NCI-H1092 treated with DMSO at 0.1 percent for 48 hours (cell line): ENCODE data around the gene TP53TG5.

Source experiments
- DNase-seq: peaks from one replicate; lab custom pipeline; 2025; lab: John Stamatoyannopoulos, UW

Gene TP53TG5

GRCh38 chr20:45378191-45378590 lies at the start of gene TP53TG5:
TSS of gene TP53TG5 (minus strand) at chr20:45378325. CDS start at chr20:45378236, 89 bp downstream.
- DNase-seq: no peak

- no peak for DNase-seq
Measured at GRCh38 chr20:45427236-45428149, 49.4 kb upstream of the TP53TG5 start.

GRCh38 chr20:45426320-45427016 lies 48.3 kb upstream of the TP53TG5 start:
- no peak for DNase-seq

- no peak for DNase-seq
Measured at GRCh38 chr20:45425561-45425960, 47.4 kb upstream of the TP53TG5 start.

- no peak for DNase-seq
Measured at GRCh38 chr20:45423700-45424099, 45.6 kb upstream of the TP53TG5 start.

- DNase-seq: no peak
Measured at GRCh38 chr20:45420125-45420524, 42.0 kb upstream of the TP53TG5 start.

GRCh38 chr20:45419188-45420091 lies 41.3 kb upstream of the TP53TG5 start:
- peak; percentile 97 for DNase-seq

- DNase-seq: no peak
Measured at GRCh38 chr20:45416917-45417316, 38.8 kb upstream of the TP53TG5 start.

GRCh38 chr20:45415822-45416637 lies 37.9 kb upstream of the TP53TG5 start, which contains the start of gene PIGT:
TSS of gene PIGT (plus strand) at chr20:45416141. CDS start at chr20:45416157, 16 bp downstream.
- peak; percentile 84 for DNase-seq

GRCh38 chr20:45413479-45413878 lies 35.4 kb upstream of the TP53TG5 start:
- no peak for DNase-seq

DNA sequence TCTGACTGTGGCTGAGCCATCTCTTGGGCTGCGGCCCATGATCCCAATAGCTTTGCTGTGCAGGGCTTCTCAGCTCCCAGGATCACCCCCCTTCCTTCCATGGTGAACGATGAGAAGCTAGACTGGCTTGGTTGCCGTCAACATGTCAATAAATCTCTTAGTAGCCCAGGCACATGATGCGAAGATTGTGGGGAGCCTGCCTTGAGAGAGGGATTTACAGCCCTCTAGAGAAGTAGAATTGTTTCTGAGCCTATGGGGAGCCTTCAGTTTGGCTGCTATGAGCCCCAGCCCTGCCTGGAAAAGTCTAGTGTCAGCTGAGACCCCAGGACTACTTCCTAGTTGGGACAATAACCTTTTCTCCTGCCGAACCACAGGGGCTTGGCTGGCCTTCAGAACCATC lies 34.5 kb upstream of the TP53TG5 start:
- no peak for DNase-seq

GRCh38 chr20:45410887-45411286 lies 32.8 kb upstream of the TP53TG5 start:
- DNase-seq: no peak

GRCh38 chr20:45409521-45410272 lies 31.6 kb upstream of the TP53TG5 start:
- DNase-seq: no peak

GRCh38 chr20:45408646-45409213 lies 30.6 kb upstream of the TP53TG5 start:
- no peak for DNase-seq

- no peak for DNase-seq
Measured at GRCh38 chr20:45407783-45408645, 29.9 kb upstream of the TP53TG5 start, which contains the start of gene DBNDD2. TSS of gene DBNDD2 (plus strand) at chr20:45408289. CDS start at chr20:45408468, 179 bp downstream.

DNA sequence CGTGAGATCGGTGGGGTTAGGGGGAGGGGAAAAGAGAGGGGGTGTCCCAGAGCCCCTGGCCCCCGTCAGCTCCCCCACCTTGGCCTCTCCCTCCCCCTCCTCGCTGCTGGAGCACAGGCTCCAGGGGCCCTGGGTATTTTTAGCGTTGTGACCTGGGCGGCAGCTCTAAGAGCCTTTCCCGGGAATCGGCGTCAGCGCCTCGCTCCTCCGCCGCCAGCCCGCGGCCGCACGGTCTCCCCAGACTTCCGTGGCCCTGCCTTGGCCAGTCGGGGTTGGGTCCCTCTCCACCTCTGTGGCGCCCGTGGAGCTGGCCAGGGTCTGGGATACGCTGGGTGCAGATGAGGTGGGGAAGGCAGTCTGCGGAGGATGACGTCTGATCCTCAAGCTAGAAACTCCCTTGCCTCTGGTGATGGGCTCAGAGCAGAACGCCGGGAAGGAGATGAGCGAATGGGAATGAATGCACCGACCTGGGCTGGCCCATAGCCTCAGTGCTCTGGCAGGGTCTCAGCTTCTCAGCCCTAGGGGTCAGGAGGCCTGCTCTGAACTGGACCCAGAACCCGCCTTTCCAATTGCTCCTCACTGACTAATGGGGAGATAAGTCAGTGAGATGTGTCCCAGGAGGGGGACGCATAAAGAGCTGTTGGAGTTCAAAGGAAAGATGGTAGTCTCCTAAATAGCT lies 29.1 kb upstream of the TP53TG5 start:
- DNase-seq: peak; percentile 56

GRCh38 chr20:45406260-45407066 lies 28.3 kb upstream of the TP53TG5 start:
- DNase-seq: peak; percentile 56
